Activated CD4-positive, alpha-beta T cell treated with anti-CD3 and anti-CD28 coated beads for 24 hours (primary cell): ENCODE measurements around the gene TOPBP1.

Experiments used
- DNase-seq, 2 donors: peaks; one replicate each; pipeline ENCODE4 v3.0.0-alpha.2; 2020; ENCODE audit warnings: low read depth in 2 of 2

TOPBP1 gene

GRCh38 chr3:133607816-133608215 lies 53.9 kb downstream of the TOPBP1 start:
- no peak for DNase-seq

- DNase-seq: no peak
Observed at GRCh38 chr3:133606902-133607301, 54.8 kb downstream of the TOPBP1 start.

GRCh38 chr3:133606342-133606741 lies 55.4 kb downstream of the TOPBP1 start:
- DNase-seq: no peak

GRCh38 chr3:133600572-133601081 lies 61.1 kb downstream of the TOPBP1 start:
- DNase-seq: no peak

- no peak for DNase-seq
Observed at GRCh38 chr3:133599280-133599679, 62.5 kb downstream of the TOPBP1 start.

- no peak for DNase-seq
Observed at GRCh38 chr3:133598405-133598804, 63.3 kb downstream of the TOPBP1 start.

- DNase-seq: no peak
Observed at GRCh38 chr3:133595341-133595740, 66.4 kb downstream of the TOPBP1 start.

- DNase-seq: no peak
Observed at GRCh38 chr3:133593243-133593642, 68.5 kb downstream of the TOPBP1 start.

GRCh38 chr3:133592843-133593242 lies 68.9 kb downstream of the TOPBP1 start:
- DNase-seq: no peak

GRCh38 chr3:133591271-133591742 lies 70.4 kb downstream of the TOPBP1 start:
- no peak for DNase-seq

- no peak for DNase-seq
Observed at GRCh38 chr3:133589503-133589902, 72.2 kb downstream of the TOPBP1 start.

- no peak for DNase-seq
Observed at GRCh38 chr3:133588784-133589465, 72.8 kb downstream of the TOPBP1 start.

- DNase-seq: no peak
Observed at GRCh38 chr3:133588035-133588434, 73.7 kb downstream of the TOPBP1 start.

GRCh38 chr3:133583396-133583795 lies 78.3 kb downstream of the TOPBP1 start:
- no peak for DNase-seq

GRCh38 chr3:133578548-133579191 lies 83.1 kb downstream of the TOPBP1 start:
- no peak for DNase-seq

GRCh38 chr3:133576169-133576568 lies 85.6 kb downstream of the TOPBP1 start:
- no peak for DNase-seq

GRCh38 chr3:133575086-133575485 lies 86.7 kb downstream of the TOPBP1 start:
- no peak for DNase-seq

GRCh38 chr3:133574260-133574881 lies 87.4 kb downstream of the TOPBP1 start:
- DNase-seq: peak; percentile 51 to 52

- DNase-seq: peak in 1 of 2 donors; percentile 23
Observed at GRCh38 chr3:133573629-133574194, 88.0 kb downstream of the TOPBP1 start, which contains the start of gene CDV3. TSS of gene CDV3 (plus strand) at chr3:133573686. CDS start at chr3:133574045, 359 bp downstream.

GRCh38 chr3:133573054-133573628 lies 88.6 kb downstream of the TOPBP1 start:
- DNase-seq: peak; percentile 99 to 100

- DNase-seq: no peak
Observed at GRCh38 chr3:133572158-133573053, 89.3 kb downstream of the TOPBP1 start.
